GM18861 (cell line): ENCODE data around the gene TDRD9.
"Not testable (repeated sequence)": the region's sequence is repeated elsewhere in the genome, so short reads cannot be mapped to it uniquely, and the experiment has no call there.

Experiments
- ATAC-seq: cut with Tn5 transposase; IDR thresholded peaks from one replicate; pipeline ENCODE4 v1.9.1; 2021; ENCODE audit not compliant: unreplicated experiment

The TDRD9 gene

DNA sequence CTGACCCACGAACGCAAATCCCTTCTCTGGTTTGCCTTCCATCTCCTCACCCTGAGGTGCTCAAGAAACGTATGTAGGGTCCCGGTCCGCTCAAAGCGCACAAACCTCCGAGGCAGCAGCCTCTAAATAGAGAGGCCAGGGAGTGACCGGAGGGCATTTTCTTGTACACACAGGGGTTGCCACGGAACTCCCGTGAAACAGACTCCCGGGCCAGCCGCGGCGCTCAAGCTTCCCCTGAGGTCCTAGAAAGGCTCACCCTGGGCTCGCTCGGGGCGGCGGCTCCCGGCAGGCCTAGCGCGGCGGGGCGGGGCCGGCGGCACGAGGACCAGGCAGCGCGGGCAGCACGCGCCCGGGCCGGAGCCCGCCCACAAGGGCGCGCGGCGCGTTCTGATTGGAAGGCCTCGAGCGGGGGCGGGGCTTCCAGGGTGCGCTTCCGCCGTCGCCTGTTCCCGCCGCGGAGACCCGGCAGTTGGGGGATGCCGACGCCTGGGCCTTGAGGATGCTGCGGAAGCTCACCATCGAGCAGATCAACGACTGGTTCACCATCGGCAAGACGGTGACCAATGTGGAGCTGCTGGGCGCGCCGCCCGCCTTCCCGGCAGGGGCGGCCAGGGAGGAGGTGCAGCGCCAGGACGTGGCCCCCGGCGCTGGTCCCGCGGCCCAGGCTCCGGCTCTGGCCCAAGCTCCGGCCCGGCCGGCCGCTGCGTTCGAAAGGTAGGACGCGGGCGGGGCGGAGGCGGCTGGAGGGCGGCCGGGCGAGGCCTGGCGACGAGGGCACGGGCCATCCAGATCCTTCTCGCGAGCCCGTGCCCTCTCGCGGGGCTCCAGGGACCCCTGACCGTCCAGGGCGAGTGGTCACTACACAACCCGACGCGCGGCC, at the start of gene TDRD9:
Gene TDRD9, plus strand, starts transcription at position 446 of the 880 bp plus-strand sequence. Its CDS starts 54 bp downstream, at position 500.
- ATAC-seq = no peak

GRCh38 chr14:103879118-103879569, 49.1 kb upstream of the TDRD9 start:
- no peak for ATAC-seq

DNA sequence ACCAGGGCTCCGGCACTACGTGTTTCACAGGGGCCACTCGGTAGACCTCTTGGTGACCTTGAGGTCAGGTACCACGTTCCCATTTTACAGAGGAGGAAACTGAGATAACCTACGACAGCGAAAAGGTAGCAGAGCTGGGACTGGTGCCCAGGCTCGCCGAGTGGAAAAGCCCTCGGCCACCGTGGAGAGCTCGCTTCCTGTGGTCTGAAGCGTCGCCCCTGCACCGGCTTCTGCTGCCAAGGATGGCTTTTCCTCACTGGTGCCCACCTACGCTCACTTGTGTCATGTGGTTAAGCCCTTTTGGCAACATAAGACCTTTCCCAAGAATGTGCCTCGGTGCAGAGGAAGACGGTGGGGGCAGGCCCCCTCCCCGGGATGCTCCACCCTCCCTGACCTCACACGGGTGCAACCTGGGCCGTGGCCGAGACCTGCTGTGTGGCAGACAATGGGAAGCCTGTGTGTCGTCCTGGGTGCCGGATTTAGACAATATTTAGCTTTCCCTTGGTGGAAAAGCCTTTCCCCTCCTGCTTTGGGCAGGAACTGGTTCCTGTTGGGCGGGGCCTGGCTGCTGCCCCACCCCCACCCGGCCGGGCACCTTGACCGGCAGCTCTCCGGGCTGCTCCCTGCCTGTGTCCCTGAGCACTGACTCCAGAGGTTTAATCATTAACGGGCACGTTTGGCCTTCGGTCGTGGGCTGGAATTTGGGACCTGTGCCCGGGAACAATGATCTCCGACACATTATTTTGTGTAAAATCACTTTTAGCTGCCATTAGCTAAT, 48.5 kb upstream of the TDRD9 start:
- ATAC-seq = no peak

DNA sequence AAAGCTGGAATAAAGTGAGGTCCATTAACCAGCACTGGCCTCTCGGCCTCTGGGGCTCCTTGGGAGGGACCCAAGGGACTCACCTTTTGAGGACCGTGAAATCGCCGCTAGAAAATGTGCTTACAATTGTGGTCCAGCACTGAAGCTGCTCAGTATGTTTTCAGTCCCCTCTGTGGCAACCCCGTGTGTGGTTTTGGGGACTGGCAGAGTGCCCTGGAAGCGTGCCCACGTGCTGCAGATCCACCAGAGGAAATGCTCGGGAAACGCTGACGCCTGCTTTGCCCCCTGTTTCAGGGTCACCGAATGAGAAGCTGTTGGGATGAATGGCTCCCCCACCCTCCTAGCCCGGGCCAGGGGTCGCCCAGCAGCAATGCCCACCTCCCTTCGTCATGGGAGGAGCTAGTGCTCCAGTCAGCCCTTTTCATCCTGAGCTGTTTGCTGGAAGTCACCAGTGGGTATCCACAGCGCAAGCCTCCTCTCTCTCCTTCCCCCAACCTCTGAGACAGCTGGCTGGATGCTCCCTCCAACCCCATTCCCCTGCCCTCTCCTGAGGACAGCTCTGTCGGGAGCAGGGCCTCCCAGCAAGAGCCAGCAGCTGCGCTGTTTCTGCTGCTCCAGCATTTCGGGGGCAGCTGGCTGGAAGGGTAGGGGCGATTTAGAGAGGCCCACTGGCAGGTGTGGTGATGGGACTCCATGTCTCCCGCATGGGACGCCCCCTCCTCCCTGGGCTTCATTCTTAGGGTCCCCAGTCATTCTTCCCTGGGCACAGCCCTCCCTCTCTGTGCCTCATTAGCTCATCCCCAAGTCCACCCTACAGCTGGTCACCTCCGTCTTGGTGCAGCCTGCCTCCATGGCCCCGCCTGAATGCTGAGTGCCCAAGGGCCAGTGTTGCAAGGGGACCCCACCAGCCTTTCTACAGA, 47.6 kb upstream of the TDRD9 start:
- ATAC-seq = no peak

DNA sequence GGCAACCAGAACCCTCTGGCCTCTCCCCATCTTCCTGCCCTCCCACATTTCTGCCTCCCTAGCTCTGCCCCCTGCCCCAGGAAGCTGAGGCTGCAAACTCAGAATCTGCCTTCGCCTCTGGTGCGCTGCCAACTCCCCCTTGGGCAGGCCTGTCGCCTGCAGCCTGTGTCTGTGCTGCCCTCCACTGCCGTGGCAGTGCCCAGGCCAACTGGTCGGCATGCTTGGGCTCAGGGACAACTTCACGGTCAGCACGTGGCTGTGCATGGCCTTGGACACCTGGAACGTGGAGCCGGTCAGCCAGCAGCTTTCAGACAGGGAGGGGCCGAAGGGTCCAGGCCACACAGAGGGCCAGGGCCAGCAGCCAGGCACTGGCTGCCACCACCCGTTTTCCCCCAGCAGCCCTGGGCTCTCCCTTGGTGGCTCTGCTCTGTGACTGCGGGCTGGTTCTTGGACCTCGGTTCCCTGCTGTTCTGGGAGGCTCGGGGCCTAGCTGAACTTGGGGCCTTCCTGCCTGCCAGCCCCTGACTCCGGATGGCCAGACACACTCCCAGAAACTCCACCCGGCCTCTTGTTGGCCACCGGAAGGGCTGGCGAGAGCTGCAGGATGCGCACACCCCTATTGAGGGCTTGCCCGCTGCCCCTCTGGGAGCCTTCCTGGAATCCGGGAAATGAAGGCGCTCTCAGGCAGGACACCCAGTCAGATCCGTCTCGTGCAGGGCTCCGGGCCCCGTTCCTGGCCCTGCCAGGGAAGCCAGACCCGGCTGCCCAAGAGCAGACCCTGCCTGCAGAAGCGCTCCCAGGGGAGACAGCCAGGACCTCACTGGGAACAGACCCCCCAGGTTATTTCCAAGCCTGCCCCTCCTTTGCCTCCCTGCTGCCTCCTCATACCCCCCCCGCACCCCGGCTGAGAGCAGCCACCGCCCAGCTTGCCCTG, 46.7 kb upstream of the TDRD9 start:
- ATAC-seq = no peak

- no peak for ATAC-seq
These were observed 45.6 kb upstream of the TDRD9 start for GRCh38 chr14:103882503-103883262.

DNA sequence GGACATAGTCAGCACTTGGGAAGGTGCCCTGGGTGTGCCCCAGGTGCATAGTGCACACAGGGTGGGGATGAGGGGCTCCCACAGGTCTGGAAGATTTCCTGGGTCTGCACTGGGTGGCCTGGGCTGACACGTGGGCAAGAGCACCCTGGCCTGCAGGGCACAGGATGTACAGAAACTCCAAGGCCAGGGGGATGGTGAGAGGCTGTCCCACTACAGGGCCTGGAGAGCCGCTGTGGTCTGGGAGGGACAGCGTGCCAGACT, 45.1 kb upstream of the TDRD9 start:
- ATAC-seq = no peak

DNA sequence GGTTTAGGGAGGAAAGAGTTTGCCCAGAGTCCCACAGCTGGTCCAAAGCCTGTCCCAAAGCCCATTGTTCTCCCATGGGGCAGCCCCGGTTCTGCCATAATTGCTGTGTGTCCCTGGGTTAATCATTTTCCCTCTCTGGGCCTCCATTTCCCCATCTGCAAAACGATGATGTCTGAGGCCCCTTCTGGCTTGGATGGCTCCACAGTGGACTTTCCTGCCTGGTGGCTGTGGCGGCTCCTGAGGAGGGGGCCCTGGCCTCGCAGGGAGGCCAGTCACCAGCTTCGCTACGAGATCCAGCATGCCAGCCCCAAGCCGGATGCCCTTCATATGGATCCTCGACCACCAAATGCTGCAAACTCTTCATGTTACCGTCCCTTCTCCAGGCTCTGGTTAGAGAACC, 43.4 kb upstream of the TDRD9 start:
- ATAC-seq = no peak

- ATAC-seq = no peak
These were observed 42.7 kb upstream of the TDRD9 start for GRCh38 chr14:103885509-103885932.

GRCh38 chr14:103886304-103887169, 41.7 kb upstream of the TDRD9 start:
- no peak for ATAC-seq

GRCh38 chr14:103887170-103887501, 41.1 kb upstream of the TDRD9 start:
- ATAC-seq = no peak

- ATAC-seq = no peak
These were observed 40.6 kb upstream of the TDRD9 start for GRCh38 chr14:103887557-103888115.

GRCh38 chr14:103889002-103889312, 39.3 kb upstream of the TDRD9 start:
- not testable (repeated sequence) for ATAC-seq

DNA sequence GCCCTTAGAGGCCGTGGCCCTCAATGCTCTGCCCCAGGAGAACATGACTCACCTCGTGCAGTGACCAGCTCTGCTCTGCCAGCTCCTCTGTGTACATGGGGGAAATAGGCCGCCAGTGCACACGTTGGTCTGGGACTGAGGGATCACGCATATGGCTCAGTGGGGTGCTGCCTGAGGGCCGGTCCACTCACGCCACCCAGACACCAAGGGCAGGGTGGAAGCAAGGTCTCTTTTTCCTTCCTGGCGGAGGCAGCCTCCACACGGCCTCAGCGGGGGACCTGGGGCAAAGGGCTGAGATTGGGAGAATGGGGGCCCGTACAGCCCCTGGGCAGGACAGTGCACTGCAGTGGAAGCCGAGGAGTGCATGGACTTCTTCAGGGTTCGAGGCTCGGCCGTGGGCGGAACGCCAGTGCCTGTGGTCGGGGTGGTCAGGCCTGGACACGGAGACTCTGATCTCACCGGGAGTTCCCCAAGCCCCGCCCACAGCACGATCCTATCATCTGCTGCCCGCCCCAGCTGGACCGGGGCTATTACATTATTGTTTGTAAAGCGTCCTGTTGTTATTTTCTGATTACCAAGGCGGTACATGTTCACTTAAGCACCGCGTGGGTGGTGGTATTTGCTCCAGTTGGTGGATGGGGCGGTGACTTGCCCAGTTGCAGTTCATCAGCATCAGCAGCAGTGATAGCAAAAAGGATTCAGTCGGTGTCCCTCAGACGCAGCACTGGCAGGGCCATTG, 38.8 kb upstream of the TDRD9 start:
- no peak for ATAC-seq

DNA sequence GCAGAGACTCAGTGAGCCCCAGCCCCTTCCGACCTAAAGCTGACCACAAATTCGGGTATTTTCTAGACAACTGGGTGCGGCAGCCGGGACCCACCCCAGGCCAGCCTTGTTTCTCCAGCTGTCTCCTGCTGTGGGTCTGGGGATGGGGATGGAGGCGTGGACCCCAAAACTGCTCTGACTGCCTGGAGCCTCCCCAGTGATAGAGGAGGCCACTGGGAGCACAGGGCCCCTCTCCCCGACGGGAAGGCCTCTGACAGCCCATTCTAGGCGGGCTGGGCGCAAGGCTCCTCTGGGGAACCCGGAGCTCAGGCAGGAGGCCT, 38.2 kb upstream of the TDRD9 start:
- no peak for ATAC-seq

DNA sequence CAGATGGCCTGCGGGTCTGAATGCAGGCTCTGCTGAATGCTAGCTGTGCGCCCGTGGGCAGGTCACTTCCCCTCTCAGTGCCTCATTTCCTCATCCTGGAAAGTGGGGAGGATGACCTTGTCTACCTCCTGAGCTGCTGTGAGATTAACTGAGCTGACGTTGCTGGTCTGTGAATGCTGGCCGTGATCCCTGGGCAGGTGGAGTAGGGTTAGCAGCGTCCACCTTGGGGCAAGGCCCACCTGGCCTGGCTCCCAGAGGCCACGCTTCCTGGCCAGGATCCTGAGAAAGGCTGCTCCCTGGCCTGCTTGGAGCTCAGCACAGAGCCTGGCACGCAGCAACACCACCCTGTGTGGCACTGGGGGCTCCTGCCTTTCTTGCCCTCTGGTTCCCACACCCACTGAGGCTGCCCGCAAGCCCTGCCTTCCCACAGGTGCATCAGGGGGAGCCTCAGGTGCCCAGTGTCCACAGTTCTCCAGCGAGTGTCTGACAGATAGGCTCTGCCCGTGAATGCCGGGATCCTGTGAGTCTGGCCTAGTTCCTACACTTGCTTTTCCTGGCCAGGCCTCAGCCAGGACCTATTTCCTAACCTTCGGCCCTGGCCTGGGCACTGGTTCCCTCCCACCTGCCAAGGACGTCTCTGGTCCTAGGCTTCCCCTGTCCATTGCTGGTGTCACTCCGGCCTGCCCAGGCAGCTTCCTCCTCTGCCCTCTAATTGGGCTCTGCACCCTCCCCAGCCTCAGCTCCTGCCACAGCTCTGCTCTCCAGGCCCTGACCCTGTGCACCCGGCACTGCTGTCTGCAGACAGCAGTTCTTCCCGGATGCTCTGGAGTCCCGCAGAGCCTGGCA, 37.2 kb upstream of the TDRD9 start:
- ATAC-seq = no peak

DNA sequence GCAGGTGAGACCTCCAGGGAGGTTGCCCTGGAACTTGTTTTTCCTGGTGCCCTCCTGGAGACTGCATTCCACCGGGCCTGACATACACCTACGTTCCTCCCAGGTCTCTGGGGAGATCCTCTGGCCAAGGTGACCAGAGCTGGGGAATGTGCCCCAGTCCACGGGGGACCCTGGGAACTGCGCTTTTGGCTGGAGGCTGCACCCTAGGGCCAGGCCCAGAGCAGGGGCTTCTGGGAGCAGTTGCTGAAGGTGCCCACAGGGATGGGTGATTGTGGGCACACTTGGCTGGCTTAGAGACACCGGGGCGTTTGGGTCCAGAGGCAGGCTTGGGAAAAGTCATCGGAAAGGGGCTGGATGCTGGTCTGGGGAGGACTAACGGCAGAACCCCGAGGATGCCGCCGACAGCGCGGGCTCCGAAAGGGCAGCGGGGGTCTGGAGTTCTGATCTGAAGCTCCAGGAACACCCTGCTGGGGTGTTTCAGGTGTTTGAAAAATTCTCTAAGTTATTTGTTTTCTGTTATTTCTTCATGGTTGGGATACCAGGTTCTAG, 36.5 kb upstream of the TDRD9 start:
- no peak for ATAC-seq
